Neural cell (in vitro differentiated cells): ENCODE results near the gene ACAP1.

Experiments used
- CTCF ChIP-seq: fragments of 450-650 bp; IDR thresholded peaks from 2 replicates; pipeline ENCODE4 v1.5.1; 2014; ENCODE audit warnings: antibody characterized with exemption, mild to moderate bottlenecking, moderate library complexity; ENCODE audit not compliant: poor library complexity, severe bottlenecking
- EP300 ChIP-seq: fragments of 450-650 bp; conservative IDR thresholded peaks from 2 replicates; pipeline ENCODE4 v1.6.1; 2014; ENCODE audit warnings: antibody characterized with exemption, mild to moderate bottlenecking, moderate library complexity; ENCODE audit not compliant: poor library complexity, severe bottlenecking
- EZH2 ChIP-seq: fragments of 200-600, 300-800 bp; shearing (Covaris generic), sonication (generic); IDR thresholded peaks from 2 replicates; pipeline ENCODE4 v1.6.1; 2014; ENCODE audit warnings: antibody characterized with exemption, low read length, borderline replicate concordance, mild to moderate bottlenecking; ENCODE audit not compliant: insufficient read depth, poor library complexity, severe bottlenecking
- MXI1 ChIP-seq: fragments of 450-650 bp; conservative IDR thresholded peaks from 2 replicates; pipeline ENCODE4 v1.6.1; 2014; ENCODE audit warnings: antibody characterized with exemption, mild to moderate bottlenecking; ENCODE audit not compliant: poor library complexity, severe bottlenecking
- POLR2AphosphoS5 ChIP-seq: IDR thresholded peaks from 2 replicates; pipeline ENCODE4 v1.6.1; 2012
- RAD21 ChIP-seq: fragments of 450-650 bp; conservative IDR thresholded peaks from 2 replicates; pipeline ENCODE4 v1.6.1; 2014; ENCODE audit warnings: antibody characterized with exemption, mild to moderate bottlenecking, moderate library complexity
- REST ChIP-seq: IDR thresholded peaks from 2 replicates; pipeline ENCODE4 v1.6.1; 2012; ENCODE audit warnings: borderline replicate concordance
- TAF1 ChIP-seq: IDR thresholded peaks from 2 replicates; pipeline ENCODE4 v1.6.1; 2012; ENCODE audit warnings: low read depth

- TF ChIP-seq CTCF = no peak
- no peak for TF ChIP-seq EZH2
- no peak for TF ChIP-seq TAF1
- no peak for TF ChIP-seq REST
- TF ChIP-seq POLR2AphosphoS5 = no peak
- TF ChIP-seq RAD21 = no peak
- no peak for TF ChIP-seq MXI1
- no peak for TF ChIP-seq EP300
These were observed 1.3 kb upstream of the ACAP1 start for GRCh38 chr17:7334938-7335538.
